OCI-LY7 (cell line): ENCODE measurements around the gene RNF126.

ENCODE experiments used
- CTCF ChIP-seq: fragments of 200-600 bp; sonication (generic); conservative IDR thresholded peaks from 2 replicates; pipeline ENCODE4 v1.5.1; 2014; ENCODE audit warnings: mild to moderate bottlenecking, antibody characterized with exemption, low read length, moderate library complexity, mixed read lengths
- EZH2phosphoT487 ChIP-seq: fragments of 200-600 bp; sonication (generic); IDR thresholded peaks from 2 replicates; pipeline ENCODE4 v1.6.1; 2018; ENCODE audit warnings: low read depth, borderline replicate concordance, mild to moderate bottlenecking, mixed run types, antibody characterized with exemption, low read length, moderate library complexity, mixed read lengths

GRCh38 chr19:676007-676338, 13.0 kb upstream of the RNF126 start:
- TF ChIP-seq CTCF (no peak), EZH2phosphoT487 (no peak)
